DMS153 treated with DMSO at 0.1 percent for 48 hours (cell line): ENCODE results near the gene HPS4.
"Not testable (repeated sequence)": the region's sequence is repeated elsewhere in the genome, so short reads cannot be mapped to it uniquely, and the experiment has no call there.

Source experiments
- DNase-seq: peaks from one replicate; lab custom pipeline; 2025; ENCODE audit not compliant: unreplicated experiment; lab: John Stamatoyannopoulos, UW

The HPS4 gene

DNA sequence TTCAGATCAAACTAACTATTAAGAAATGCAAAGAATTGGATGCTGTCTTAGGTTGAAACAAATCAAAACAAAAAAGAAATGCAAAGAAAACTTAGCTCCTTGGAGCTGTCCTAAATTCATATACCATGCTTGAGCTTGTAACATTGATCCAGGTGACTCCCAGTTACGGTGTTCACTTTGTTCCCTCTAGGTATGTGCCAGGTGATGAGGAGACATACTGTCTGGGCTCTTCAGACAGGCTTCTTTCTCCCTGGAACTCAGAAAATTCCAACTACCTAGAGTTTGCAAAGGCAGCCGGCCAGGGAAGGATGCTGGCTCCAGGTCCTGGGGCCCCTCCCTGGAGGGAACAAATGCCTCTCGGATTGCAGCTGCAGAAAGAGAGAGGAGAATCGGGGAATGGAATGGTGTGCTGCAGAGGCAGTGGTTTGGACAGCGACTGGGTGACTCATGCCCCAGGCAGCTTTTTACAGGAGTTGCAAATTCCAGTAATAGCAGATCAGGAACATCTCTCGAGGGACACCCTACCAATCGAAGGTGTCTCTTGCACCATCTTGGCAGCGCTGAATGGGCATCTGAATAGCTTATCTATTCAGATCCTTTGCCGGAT, 66.8 kb downstream of the HPS4 start:
- DNase-seq: no peak

DNA sequence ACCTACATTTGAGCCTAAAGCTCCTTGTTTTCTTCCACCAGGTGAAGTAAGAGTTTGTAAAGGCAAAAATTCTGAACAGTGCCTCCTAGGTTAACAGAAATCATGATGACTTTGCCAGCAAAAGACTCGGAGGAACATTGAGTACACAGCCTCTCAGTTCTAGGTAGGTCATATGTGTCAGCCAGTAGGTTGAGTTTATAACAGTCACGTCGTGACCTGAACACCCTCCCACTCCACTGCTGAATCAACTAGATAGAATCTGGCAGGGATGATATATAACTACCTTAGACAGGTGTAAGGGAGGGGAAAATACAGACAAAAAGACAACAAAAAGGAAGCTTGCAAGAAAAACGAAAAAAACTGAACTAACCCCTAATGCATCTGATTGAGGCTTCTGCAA, 67.3 kb downstream of the HPS4 start:
- no peak for DNase-seq

- no peak for DNase-seq
Measured at GRCh38 chr22:26414347-26414746, 69.2 kb downstream of the HPS4 start.

DNA sequence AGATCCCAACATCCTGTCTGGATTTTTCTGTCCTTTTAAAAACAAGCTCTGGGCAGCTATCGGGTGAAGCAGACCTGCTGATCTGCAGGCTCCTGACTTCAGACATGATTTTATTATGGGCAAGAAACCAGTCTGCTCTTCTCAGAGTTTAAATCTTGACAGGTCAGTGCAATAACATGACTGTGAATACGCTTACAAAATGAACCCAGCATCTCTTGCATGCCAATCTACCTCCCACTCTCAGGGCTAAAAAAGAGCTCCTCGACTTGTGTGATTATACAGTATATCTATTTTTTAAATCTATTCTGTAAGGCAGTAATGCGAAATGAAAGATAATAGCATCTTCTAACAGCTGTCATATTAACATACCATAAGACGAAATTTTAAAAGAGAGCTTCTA, 73.2 kb downstream of the HPS4 start:
- no peak for DNase-seq

DNA sequence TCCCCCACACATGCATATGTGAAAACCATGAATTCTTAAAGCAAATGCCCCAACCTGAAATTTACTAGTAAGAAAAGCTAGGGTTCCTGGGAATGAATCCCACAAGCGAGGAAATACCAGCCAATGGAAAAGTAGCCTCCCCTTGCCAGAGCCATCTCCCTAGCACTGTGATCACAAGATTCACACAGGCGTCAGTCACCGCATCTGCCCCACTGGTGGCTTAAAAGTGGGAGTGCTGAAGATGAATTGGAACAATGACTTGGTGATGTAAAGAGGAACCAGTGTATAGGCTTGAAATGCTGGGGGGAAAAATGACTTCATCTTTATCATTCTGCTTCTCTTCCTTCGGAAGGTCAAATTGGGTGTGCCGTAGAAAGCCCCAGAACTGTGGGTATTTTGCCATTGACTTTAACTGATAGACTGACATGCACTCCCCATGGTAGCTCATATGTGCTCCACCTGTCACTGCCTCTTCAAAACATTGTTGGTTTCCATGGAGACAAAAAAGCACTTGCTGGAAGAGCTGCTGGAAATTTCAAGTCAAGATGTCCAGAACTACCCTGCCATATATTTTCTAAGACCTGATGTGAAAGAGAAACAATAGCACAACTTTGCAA, 73.8 kb downstream of the HPS4 start:
- DNase-seq: no peak

DNA sequence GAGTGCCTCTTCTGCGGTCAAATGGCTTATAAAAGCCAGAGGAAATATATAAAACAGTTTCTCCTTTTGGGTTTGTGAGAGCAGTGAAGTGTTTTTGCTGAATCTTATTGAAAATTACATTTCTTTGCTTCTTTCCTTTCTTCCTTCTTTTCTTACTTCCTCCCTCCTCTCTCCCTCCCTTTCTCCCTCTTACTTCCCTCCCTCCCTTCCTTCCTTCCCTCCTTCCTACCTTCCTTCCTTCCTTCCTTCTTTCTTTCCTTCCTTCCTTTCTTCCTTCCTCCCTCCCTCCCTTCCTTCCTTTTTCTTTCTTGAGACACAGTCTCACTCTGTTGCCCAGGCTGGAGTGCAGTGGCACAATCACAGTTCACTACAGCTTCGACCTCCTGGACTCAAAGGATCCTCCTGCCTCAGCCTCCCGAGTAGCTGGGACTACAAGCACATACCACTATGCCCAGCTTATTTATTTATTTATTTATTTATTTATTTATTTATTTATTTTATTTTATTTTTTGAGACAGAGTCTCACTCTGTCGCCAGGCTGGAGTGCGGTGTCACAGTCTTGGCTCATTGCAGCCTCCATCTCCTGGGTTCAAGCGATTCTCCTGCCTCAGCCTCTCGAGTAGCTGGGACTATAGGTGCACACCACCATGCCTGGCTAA, 74.9 kb downstream of the HPS4 start:
- not testable (repeated sequence) for DNase-seq

- peak; percentile 4 for DNase-seq
Measured at GRCh38 chr22:26406118-26406517, 77.5 kb downstream of the HPS4 start.

DNA sequence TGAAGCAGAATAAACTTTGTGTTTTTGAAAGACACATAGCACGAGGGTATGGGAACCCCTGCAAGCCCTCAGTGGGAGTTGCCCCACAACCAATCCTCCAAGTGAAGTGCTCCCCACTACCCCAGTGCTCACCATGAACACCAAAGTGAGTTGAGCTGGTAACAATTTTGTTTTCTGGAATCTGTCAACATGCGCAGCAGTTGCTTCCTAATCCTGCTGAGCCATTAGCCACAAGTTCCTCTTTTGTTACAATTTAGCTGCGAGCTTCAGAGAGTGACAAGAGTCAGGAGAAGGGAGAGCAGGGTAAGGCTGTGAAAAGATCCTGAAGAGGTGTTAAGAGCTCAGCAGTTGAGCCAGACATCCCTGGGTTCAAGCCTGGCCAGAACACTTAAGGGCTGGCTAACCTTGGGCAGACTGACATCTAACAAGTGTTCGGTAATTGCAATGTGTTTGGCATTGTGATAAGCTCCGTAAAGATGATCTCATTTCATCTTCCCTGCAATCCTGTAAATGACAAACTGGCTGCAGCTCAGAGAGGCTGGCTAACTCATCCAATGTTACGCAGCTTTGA, 78.6 kb downstream of the HPS4 start:
- no peak for DNase-seq

DNA sequence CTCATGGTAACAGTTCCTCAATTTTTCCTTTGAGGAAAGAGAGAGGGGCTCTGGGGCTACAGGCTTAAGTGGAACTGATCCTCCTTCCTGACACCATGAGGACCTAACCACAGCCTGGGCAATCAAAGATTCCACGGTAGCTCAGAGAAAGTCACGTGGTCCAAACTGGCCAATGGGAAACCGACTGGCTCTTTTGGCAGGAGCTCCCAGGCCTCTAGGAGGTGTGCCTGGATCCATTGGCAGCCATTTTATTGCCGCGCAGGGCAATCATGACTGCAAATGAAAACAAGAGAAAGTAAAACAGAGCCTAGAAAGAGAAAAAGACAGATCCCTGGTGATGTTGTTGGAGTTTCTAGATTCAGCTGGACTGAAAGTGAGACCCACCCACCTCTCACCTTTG, 81.9 kb downstream of the HPS4 start:
- DNase-seq: no peak
